IPS-NIHi7 (cell line): ENCODE results near the gene RAB26.
"Not testable (repeated sequence)": the region's sequence is repeated elsewhere in the genome, so short reads cannot be mapped to it uniquely, and the experiment has no call there.

Source experiments
- DNase-seq: peaks from one replicate; pipeline ENCODE4 v3.0.0; 2012; ENCODE audit warnings: mixed read lengths; ENCODE audit errors: extremely low spot score

RAB26 gene

GRCh38 chr16:2117341-2117740, 31.1 kb upstream of the RAB26 start:
- not testable (repeated sequence) for DNase-seq

GRCh38 chr16:2117960-2118722, 30.3 kb upstream of the RAB26 start:
- DNase-seq, result not testable (repeated sequence)

- peak; percentile 27 for DNase-seq
These were observed 27.1 kb upstream of the RAB26 start for GRCh38 chr16:2121325-2121724.

- no peak for DNase-seq
These were observed 26.6 kb upstream of the RAB26 start for GRCh38 chr16:2121853-2122252.

- no peak for DNase-seq
These were observed 26.0 kb upstream of the RAB26 start for GRCh38 chr16:2122429-2122828.

GRCh38 chr16:2122934-2123683, 25.3 kb upstream of the RAB26 start:
- DNase-seq, result not testable (repeated sequence)

GRCh38 chr16:2123706-2124376, 24.6 kb upstream of the RAB26 start:
- DNase-seq, result not testable (repeated sequence)

- not testable (repeated sequence) for DNase-seq
These were observed 24.1 kb upstream of the RAB26 start for GRCh38 chr16:2124377-2124693.

- not testable (repeated sequence) for DNase-seq
These were observed 23.6 kb upstream of the RAB26 start for GRCh38 chr16:2124694-2125444.

GRCh38 chr16:2125609-2126008, 22.8 kb upstream of the RAB26 start:
- not testable (repeated sequence) for DNase-seq

GRCh38 chr16:2126161-2126743, 22.2 kb upstream of the RAB26 start:
- not testable (repeated sequence) for DNase-seq

GRCh38 chr16:2126928-2127556, 21.4 kb upstream of the RAB26 start:
- DNase-seq, result not testable (repeated sequence)

GRCh38 chr16:2127630-2128280, 20.7 kb upstream of the RAB26 start:
- not testable (repeated sequence) for DNase-seq

GRCh38 chr16:2129251-2129650, 19.2 kb upstream of the RAB26 start:
- DNase-seq, result not testable (repeated sequence)

- DNase-seq, result not testable (repeated sequence)
These were observed 18.5 kb upstream of the RAB26 start for GRCh38 chr16:2129890-2130447.

- not testable (repeated sequence) for DNase-seq
These were observed 14.6 kb upstream of the RAB26 start for GRCh38 chr16:2133797-2134196.

GRCh38 chr16:2135071-2135470, 13.4 kb upstream of the RAB26 start:
- not testable (repeated sequence) for DNase-seq

- DNase-seq, result peak; percentile 8
These were observed 12.5 kb upstream of the RAB26 start, which contains the start of gene PKD1 for GRCh38 chr16:2135770-2136490. Gene PKD1, minus strand, starts transcription at chr16:2135898. Its CDS starts 209 bp downstream, at chr16:2135689.
